ENCODE results near the gene LASP1.
"Not testable (repeated sequence)": the region's sequence is repeated elsewhere in the genome, so short reads cannot be mapped to it uniquely, and the experiment has no call there.

Gene LASP1

GRCh38 chr17:38869526-38870258 is at the start of gene LASP1:
Gene LASP1, plus strand, starts transcription at chr17:38870058. Its CDS starts 132 bp downstream, at chr17:38870190.
- peak; percentile 78 to 81 (median 80) for DNase-seq (ENCODE audit: low read depth in 2 of 3, low spot score in 1 of 3)

GRCh38 chr17:38824899-38825761 is 44.7 kb upstream of the LASP1 start, which contains the start of gene CWC25:
Gene CWC25, minus strand, starts transcription at chr17:38825321. Its CDS starts 138 bp downstream, at chr17:38825183.
- peak; percentile 91 to 99 (median 95) for DNase-seq (ENCODE audit: low read depth in 2 of 3, low spot score in 1 of 3)

GRCh38 chr17:38825762-38826247 is 44.1 kb upstream of the LASP1 start:
- no peak for DNase-seq (ENCODE audit: low read depth in 2 of 3, low spot score in 1 of 3)

GRCh38 chr17:38844261-38844757 is 25.5 kb upstream of the LASP1 start:
- no peak for DNase-seq (ENCODE audit: low read depth in 2 of 3, low spot score in 1 of 3)

- DNase-seq (ENCODE audit: low read depth in 2 of 3, low spot score in 1 of 3), result no peak
These were observed 21.3 kb upstream of the LASP1 start for GRCh38 chr17:38848557-38848891.

- DNase-seq (ENCODE audit: low read depth in 2 of 3, low spot score in 1 of 3), result no peak
These were observed 20.8 kb upstream of the LASP1 start for GRCh38 chr17:38848939-38849605.

GRCh38 chr17:38850374-38850773 is 19.5 kb upstream of the LASP1 start:
- no peak for DNase-seq (ENCODE audit: low read depth in 2 of 3, low spot score in 1 of 3)

GRCh38 chr17:38851434-38851833 is 18.4 kb upstream of the LASP1 start:
- DNase-seq (ENCODE audit: low read depth in 2 of 3, low spot score in 1 of 3), result no peak

GRCh38 chr17:38852771-38853291 is 17.0 kb upstream of the LASP1 start:
- no peak for DNase-seq (ENCODE audit: low read depth in 2 of 3, low spot score in 1 of 3)

GRCh38 chr17:38853292-38854219 is 16.3 kb upstream of the LASP1 start, which contains the start of gene RPL23:
Gene RPL23, minus strand, starts transcription at chr17:38853721. Its CDS starts 11 bp downstream, at chr17:38853710.
- DNase-seq (ENCODE audit: low read depth in 2 of 3, low spot score in 1 of 3), result peak; percentile 88 to 93 (median 90)

GRCh38 chr17:38855101-38855714 is 14.7 kb upstream of the LASP1 start:
- DNase-seq (ENCODE audit: low read depth in 2 of 3, low spot score in 1 of 3), result not testable (repeated sequence)

- no peak for DNase-seq (ENCODE audit: low read depth in 2 of 3, low spot score in 1 of 3)
These were observed 12.6 kb upstream of the LASP1 start for GRCh38 chr17:38857271-38857670.

GRCh38 chr17:38861399-38861843 is 8.4 kb upstream of the LASP1 start:
- DNase-seq (ENCODE audit: low read depth in 2 of 3, low spot score in 1 of 3), result peak in 1 of 3 donors; percentile 34

- DNase-seq (ENCODE audit: low read depth in 2 of 3, low spot score in 1 of 3), result no peak
These were observed 5.0 kb upstream of the LASP1 start for GRCh38 chr17:38864636-38865398.

GRCh38 chr17:38867179-38867967 is 2.5 kb upstream of the LASP1 start:
- peak; percentile 56 to 91 (median 67) for DNase-seq (ENCODE audit: low read depth in 2 of 3, low spot score in 1 of 3)

GRCh38 chr17:38867968-38868816 is 1.7 kb upstream of the LASP1 start:
- peak in 1 of 3 donors; percentile 20 for DNase-seq (ENCODE audit: low read depth in 2 of 3, low spot score in 1 of 3)

All from stimulated activated CD4-positive, alpha-beta T cell treated with anti-CD3 and anti-CD28 coated beads, Interleukin-12 subunit alpha, Interleukin-12 subunit beta, amount 100 ng/mL, for 48 hours (primary cell).